ENCODE results near the gene AHCYL2.
"Not testable (repeated sequence)": the region's sequence is repeated elsewhere in the genome, so short reads cannot be mapped to it uniquely, and the experiment has no call there.

AHCYL2 gene

DNA sequence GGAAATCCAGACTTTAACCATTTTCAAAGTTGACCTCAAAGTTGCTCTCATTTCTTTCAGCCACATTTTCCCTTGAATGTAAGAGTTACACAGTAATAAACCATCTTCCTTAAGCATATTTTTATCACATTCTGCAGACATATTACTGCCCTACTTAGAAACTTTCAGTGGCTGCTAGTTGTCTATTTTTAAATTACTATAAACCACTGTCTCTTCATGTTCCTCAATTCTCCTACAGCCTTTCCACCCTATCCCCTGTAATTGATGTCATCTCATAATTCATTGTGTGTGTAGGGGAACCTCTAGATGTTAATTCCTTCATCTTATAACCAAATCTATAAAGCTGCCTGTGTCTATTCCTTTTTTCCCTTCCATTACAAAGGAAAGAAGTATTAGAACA lies 131.3 kb downstream of the AHCYL2 start:
- no peak for DNase-seq

DNA sequence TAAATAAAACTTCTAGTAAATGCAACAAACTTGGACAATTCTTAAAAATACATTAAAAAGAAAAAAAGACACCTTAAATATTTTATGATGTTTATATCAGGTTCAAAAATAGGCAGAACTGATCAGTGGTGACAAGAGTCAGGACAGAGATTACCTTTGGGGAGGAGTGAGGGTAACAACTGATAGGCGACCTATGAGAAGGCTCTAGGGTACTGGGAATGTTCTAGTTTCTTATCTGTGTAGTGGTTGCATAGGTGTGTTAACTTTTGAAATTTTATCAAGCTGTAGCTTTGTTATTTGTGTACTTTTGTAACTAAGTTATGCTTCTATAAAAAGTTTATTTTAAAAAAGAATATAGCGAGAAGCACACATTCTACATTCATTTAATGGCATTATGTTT lies 134.3 kb downstream of the AHCYL2 start:
- no peak for DNase-seq

DNA sequence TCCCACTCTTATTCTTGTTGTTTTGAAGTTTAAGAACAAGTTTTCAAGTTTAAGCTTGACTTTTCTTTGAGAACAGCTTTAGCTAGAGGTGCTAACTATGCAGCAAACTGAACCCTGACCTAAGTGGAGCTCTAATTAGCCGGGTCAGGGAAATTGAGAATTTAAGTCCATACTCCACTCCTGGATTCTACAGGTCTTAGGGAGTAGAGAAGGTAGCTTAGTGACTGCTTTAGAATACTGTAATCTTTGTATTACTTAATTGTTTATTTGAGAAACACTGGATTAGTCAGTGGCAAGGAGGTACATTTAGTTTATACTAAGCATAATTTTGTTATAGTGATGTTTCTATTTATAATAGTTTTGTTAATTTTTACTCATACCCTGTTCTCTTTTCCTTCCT lies 134.8 kb downstream of the AHCYL2 start:
- DNase-seq, result no peak

DNA sequence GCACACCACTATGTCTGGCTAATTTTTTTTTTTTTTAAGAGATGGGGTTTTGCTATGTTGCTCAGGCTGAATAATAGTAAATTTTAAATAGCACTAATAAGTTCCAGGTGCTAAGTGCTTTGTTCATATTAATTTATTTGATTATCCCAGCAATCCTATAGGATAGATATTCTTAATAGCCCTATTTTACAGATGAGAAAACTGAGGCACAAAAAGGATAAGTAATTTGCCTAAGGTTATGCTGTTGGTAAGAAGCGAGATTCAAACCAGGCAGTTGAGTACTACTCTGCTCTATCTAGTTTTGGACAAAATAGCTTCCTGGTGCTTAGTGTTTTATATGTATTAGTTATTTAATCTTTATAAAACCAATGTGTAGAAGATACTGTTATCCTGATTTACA lies 136.9 kb downstream of the AHCYL2 start:
- DNase-seq, result no peak

DNA sequence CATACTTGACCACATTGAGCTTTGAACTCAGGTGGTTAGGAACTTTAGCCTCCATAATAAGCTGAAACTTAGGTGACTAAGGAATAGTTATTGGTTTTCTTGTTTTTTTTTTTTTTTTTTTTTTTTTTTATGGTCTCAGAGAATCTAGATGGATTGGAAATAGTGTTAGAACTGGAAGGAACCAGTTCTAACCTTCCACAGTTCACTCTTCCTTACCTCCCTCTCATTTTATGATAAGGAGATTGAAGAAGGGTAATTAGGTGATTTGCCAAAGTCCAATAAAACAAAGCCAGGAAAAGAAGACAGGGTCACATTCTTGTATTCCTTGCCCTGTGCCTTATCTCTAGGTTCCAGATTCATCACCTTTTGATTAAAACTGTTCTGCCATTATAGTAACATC lies 137.7 kb downstream of the AHCYL2 start:
- no peak for DNase-seq

DNA sequence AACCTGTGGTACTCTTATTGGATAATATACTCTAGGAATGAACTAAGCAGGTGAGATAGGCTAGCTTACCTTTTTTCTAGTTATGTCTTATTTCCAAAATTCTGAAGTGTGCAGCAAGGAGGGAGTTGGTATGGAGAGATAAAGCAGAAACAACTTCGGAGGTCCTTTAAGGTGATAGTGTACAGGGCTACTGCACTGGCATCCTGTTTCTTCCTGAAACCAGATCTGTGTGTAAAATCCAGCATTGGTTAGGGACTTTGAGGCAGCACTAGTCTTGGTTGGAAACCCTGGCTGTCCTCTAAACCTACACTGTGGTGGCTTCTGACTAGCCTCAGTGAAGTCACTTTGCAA lies 142.5 kb downstream of the AHCYL2 start:
- no peak for DNase-seq

DNA sequence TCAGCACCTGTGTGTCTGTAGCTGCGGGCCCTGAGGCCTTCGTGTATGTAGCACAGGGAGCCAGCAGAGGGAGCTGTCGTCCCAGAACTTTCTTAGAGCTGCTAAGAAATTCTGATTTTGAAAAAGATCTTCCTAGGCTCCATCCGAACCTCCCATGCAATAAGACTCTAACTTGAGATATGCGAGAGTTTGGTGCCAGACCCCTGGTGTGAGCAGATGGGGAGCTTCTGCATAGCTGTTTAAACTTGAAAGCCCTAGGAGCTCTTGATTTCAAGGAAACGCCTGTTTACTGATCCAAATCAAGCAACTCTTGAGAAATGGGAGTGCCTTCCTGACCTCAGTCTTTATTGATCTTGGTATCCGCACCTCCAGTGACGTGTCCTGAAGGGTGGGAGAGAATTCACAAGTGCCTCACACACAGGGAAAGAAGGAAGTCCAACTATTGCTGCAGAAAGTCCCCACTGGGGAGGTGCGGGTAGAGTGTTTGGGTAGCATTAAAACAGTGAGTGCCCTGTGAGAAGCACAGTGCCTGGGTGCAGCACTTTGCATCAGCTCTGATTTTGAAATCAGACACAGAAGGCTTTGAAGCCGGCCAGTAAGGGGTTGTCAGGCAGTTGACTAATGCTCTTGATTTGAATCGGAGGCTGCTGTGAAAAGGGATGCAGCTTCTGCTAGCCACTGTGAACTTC lies 143.0 kb downstream of the AHCYL2 start:
- DNase-seq, result peak; percentile 82 to 83

DNA sequence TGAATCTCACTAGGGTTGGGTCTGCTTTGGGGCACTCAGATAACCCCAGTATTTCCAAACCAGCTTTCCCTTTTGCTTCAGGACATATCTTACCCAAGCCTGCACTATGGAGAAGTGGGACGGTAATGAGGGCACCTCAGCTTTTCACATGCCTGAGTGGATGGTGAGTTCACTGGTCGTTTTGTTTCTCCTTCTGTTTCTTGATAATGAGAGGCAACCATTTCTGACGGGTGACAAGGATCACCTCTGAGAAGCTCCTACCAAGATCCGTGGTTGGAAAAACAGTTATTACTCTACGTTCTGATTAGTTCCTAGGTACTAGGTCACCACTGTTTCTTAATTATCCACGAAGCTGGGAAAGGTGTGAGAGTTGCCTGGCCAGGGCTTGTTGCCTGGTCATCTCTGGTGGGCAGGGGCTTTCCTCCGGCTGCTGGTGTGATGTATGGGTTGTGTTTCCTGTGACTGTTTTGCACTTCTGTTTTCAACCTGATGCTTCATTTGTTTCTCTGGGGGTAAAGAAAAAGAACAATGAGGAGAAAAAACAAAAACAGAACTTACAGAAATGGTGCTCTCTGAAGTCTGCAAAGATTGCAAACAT lies 143.7 kb downstream of the AHCYL2 start:
- DNase-seq, result peak in 1 of 2 donors; percentile 17

DNA sequence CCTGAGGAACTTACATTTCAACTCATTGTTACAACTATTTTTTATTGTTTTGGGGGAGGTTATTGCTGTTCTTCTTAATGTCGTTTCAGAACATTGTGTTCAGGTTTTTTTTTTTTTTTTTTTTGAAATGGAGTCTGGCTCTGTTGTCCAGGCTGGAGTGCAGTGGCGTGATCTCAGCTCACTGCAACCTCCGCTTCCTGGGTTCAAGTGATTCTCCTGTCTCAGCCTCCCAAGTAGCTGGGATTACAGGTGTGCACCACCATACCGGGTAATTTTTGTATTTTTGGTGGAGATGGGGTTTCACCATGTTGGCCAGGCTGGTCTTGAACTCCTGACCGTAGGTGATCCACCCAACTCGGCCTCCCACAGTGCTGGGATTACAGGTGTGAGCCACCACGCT lies 144.6 kb downstream of the AHCYL2 start:
- DNase-seq, result not testable (repeated sequence)

DNA sequence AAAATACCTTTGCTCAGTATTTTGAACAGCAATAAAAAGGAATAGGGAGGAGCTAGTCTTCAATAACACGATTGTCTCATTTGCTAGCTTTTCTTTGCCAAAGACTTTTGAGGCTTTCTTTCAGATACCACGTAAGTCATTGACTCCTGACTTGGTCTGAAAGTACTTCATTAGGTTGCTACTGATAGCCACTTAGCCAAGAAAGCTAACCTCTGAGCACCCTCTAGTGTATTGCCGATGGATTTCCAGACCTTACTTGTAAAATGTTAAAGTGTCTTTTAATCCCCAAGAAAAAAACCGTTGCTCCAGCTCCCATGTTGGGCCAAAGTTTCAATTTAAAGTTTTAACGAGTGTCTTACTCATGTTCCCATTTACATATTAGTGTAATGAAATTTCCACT lies 146.0 kb downstream of the AHCYL2 start:
- DNase-seq, result no peak

DNA sequence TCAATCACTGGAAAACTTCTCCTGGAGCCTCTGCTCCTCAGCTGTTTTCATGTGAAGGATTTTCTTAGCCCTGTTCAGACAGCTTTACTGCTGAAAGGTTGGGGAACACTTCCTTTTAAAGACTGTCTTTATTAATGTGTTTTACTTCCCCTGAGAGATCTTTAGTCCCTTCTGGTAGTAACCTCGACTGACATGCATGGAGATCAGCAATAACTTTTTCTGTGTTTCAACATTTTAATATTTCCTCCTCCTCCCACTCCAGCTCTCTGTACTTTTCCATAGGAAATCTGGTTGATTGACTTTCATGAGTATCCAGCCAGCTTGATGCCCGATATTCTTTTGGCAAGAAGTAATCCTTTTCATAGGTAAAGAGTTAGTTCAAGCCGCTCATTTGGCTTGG lies 146.7 kb downstream of the AHCYL2 start:
- DNase-seq, result no peak

DNA sequence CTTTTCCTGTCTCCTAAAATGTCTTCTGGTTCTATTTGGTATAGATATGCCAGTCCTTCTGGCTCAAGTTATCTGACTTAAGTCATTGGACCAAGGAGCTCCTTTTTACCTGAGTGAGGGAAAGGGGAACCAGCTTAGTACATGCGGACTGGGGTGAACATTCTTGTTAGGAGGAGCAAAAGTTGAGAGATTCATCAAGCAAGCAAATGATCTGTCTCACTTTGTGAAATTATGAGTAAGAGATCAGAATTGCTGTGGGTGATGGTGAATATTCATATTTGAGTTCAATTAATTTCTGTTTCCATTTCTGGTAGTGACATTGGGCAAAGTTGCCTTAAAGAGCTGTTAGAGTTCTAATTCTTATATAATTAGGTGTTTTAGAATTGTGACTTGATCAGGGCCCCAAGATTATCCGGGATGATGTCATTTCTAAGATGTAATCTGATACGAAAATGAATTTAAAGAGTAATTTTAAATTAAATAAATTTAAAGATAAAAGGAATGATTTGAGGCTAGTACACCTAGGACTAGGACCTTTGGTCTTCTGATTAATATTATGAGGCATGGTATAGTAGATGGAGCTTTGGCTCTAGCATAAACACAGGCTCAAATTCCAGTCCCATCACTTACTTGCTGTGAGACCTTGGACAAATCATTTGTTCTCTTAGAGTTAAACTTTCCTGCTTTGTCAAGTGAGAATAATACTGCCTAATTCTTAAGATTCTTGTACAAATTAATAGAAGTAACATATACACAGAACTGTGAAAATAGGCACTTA lies 149.0 kb downstream of the AHCYL2 start:
- no peak for DNase-seq

DNA sequence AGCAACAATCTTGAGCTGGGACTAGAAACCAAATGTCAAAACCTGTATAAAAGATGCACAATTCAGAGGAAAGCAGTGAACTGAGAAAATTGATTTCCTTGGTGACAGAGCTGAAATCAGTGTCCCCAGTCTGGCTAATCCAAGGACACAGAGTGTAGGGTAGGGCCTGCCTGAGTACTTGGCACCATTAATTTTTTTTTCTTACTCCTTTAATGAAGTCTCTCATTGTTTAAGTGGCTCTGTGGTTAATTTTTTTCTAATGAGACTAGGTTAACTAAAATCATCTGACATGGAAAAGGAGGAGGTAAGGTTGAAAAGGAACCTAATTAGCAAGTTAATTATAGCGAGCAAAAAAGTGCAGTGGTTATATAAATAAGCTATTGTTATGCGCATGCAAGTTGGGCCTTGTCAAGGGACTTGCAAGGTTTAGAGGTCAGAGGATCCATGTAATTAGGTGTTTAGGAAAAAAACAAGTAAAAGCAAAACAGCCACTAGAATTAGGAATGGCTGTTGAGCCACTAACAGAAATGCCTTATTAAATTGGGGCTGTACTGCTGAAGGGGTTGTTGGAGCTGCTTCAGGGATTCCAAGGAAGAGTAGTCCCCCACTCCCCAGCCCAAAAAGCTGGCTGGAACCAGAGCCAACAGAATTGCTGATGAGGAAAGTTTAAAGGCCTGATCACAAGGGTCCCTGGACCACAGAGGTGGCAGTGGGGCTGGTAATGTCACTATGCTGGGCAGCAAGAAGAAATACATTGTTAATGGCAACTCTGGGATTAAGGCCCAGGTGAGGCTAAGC lies 150.5 kb downstream of the AHCYL2 start:
- DNase-seq, result no peak

DNA sequence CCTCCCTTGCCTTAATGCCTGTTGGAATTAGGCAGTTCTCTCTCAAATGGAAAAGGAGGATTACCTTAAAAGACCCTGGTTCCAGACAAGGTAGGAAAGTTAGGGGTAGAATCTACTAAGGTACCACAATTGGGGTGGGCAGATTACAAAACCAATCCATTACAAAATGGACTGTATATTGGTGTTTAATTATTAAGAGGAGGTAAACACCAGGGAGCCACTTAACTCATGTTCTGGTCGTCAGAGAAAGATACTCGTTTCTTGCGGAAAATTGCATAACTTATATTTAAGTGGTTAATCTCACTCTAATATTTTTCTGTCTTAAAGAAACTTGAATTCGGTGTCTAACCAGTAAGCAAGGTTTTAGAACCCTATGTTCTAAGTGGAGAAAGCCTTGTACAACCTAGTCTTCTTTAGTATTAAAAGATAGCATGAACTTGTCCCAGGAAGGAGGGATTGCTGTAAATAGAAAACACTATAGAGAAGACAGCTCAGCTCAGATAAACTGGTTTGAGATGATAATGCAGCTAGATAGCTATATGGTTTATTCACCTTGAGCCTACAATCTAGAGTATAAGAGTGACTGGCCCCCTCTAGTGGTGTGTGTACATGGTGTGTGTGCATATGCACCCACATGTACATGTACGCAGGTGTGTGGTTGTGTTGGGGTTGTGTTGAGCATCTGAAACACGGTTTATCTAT lies 151.4 kb downstream of the AHCYL2 start:
- DNase-seq, result peak; percentile 60 to 63

DNA sequence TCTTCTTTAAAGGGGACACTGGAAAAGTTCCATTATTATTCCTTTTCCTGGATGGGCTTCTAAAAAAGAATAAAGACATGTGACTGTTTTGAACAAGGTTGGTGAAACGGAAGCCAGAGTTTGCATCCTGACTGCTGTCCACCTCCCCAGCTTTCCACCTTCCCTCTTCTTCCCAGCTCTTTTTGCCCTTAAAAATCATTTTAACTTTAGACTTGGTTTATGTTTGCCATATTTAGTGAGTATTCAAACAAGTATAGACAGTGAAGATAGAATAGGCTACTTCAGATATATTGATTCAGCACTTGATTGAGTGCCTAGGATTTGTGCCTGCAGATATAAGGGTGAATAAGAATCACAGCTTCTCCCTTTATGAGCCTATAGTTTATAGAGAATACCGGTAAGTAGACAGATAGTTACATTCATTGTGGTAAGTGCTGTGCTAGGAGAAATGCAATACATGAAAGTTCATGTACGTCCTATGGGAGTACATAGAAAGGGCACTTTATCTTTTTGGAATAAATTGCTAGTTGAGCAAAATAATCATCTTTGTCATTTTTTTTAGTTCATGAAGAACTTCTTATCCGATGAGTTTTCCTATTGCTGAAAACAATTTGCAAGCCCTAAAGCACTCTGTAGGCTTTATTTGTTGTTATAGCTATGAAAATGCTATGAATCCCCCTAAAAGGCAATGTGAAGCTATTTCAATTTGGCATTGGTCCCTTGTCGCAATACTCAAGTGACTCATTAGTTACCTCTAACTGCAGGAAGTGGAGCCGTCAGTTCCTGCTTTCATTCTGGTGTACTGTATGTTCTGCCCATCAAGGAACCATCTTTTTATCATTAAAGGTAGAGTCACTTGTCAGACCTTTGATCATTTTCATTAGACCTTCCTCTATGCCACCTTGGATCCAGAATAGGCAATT lies 152.2 kb downstream of the AHCYL2 start:
- no peak for DNase-seq

DNA sequence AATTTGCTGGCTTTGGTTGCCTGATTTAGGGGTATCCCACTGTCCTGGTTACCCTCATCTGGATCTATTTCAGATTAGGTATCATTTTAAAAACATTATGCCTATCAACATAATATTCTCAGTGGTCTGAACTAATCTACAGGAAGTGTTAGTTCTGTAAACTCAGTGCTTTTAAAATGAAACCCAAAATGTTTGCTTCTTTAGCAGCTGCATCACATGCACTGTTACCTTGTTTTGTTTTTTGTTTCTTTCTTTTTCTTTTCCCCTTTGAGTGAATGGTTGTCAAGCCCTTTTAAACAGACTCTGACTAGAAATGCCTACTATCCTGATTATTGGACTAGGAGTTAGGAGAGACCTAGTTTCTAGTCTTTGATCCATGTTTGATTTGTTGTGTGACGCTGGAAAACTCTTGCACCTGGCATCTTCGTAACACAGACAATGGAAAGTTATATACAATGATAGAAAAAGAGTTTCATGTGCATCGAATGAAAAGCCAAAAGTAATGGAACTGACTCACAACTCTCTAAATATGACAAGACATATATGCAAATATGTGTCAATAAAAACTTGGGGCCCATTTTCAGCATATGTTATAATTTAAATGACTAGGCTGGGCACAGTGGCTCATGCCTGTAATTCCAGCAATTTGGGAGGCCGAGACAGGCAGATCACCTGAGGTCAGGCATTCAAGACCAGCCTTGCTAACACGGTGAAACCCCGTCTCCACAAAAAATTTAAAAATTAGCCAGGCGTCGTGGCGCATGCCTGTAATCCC lies 157.1 kb downstream of the AHCYL2 start:
- DNase-seq, result no peak

DNA sequence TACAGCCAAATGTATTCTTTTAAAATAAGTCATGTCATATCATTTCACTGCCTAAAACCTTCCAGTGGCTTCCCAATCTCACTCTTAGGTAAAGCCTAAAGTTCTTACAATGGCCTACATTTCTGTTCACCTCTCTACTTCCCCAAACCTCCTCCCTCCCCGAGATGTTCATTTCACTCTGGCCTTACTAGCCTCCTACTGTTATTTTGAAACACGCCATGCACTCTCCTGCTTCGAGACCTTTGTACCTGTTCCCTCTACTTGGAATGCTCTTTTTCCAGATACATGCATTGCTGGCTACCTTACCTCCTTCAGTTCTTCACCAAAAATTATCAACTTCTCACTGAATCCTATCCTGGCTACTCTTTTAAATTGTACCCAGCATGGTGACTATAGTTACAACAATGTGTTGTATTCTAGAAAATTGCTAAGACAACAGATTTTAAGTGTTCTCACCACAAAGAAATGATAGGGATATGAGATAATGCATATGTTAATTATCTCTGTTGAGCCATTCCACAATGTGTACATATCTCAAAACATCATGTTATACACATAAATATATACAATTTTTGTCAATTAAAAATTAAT lies 158.8 kb downstream of the AHCYL2 start:
- no peak for DNase-seq

DNA sequence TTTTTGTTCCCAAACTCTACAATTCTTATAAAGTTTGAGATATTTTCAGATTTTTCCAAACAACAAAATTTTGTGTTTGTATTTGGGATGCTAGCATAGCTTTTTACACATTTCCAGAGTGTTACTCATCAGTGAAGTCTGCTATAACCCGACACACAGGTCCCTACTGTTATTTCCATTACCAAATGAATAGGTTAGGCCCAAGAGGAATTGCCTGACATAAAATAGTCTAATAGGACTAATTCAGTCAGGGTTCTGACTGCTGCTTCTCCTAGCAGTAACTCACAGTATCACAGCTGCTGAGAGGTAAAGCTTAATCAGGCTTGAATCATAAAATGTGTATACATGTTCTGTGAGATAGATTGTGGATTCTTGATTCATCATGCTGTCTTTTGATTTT lies 160.3 kb downstream of the AHCYL2 start:
- no peak for DNase-seq

DNA sequence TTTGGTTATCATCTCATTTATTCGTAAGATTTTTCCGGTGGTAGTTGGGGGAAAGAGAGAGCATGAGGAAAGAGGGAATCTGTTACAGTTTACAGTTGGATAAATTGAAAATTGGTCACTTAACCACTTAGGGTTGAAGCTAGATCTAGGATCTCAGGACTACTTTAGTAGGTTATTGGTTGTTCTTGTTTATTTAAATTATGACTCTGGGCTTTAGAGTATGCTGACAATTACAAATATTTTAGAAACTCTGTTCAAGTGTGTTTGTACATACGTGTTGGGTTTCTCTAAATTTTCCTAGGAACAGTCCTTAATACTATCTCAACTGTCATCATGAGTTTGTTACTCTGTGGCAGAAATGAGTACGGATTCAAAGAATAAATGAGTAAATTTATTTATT lies 160.8 kb downstream of the AHCYL2 start:
- no peak for DNase-seq

DNA sequence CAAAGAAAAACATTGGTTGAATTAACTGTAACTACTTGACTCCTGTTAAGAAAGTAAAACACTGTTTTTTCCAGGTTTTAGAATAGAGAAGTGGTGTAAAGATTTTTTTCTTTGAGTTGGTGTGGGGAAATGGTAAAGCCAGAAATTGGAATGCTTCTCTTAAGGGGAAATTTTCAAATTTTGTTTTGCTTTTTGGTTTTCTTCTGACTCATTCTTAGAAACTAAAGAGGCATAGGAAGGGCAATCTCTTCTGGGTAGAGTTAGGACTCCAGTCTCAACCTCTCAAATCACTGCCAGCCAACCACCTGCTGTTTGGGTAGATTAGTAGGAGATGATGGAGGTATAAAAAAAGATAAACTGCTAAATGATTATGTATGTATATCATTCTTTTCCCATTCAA lies 161.7 kb downstream of the AHCYL2 start:
- no peak for DNase-seq

DNA sequence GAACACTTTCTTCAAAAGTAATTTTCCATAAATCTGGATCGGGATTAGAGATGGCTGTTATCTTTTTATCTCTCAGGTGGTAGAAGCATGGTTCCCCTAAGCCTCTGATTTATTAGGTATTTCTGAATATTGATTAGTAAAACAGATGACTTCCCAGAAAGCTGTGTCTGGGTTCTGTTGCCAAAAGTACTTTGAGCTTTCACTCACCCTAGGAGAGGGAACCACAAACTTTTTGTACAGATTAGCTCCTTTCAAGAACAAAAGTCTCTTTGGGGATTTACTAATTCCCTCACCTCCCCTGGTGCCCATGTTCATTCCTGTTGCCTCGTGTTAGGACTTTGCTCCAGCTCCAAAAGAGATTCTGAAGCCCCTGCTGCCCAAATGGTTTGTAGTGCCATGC lies 162.7 kb downstream of the AHCYL2 start:
- no peak for DNase-seq

All from stimulated activated CD4-positive, alpha-beta T cell treated with anti-CD3 and anti-CD28 coated beads, Interleukin-2, amount 100 ng/mL, for 24 hours (primary cell).